HEK293T (cell line): Measurements from ENCODE around the gene AMPD1.

Experiments used
- BHLHE40 ChIP-seq: fragments of 450-650 bp; IDR thresholded peaks from 2 replicates; pipeline ENCODE4 v1.6.1; 2016; ENCODE audit warnings: mild to moderate bottlenecking, moderate library complexity, borderline replicate concordance
- ELF4 ChIP-seq: fragments of 450-650 bp; IDR thresholded peaks from 2 replicates; pipeline ENCODE4 v1.6.1; 2017; ENCODE audit warnings: antibody characterized with exemption
- FOXK2 ChIP-seq: fragments of 450-650 bp; IDR thresholded peaks from 2 replicates; pipeline ENCODE4 v1.6.1; 2016; ENCODE audit warnings: mild to moderate bottlenecking
- SP1 ChIP-seq: fragments of 450-650 bp; IDR thresholded peaks from 2 replicates; pipeline ENCODE4 v1.6.1; 2017

DNA sequence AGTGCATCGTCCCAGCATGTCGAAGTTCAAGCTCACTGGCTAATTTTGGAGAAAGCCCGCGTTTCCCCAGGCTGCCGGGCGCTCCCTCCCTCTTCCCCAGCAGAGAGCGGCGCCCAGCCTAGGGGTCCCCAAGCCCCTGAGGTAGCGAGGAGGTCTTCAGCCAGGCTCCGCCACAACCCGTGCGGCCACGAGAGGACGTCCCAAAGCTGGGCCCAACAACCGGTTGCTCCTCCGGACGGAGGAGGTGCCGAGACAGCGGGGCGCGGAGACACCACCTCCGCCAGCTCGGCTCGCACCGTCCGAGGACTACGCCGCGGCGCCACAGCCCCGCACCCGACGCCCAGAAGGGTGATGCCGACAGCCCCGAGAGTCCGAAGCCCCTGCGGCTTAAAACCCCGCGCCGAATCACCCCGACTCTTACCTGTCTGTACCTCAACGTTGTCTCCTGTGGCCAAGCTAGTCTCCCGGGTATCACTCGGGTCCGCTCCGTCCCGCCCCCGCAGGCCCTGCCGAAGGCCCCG, 25.7 kb downstream of the AMPD1 start, which contains the start of gene DENND2C:
- TF ChIP-seq ELF4 = no peak
- no peak for TF ChIP-seq BHLHE40
- TF ChIP-seq SP1 = no peak
- no peak for TF ChIP-seq FOXK2
